GM12874 (cell line): ENCODE results near the gene YBEY.

ENCODE experiments used
- TF ChIP-seq, protein P1 (sequence below): IDR thresholded peaks from 2 replicates; pipeline ENCODE4 v1.5.1; 2011; ENCODE audit warnings: low read depth, mild to moderate bottlenecking, control low read depth, low read length, moderate library complexity; ENCODE audit not compliant: insufficient read depth

Gene YBEY

GRCh38 chr21:46266946-46267345 is 19.2 kb upstream of the YBEY start:
- TF ChIP-seq, protein P1, sequence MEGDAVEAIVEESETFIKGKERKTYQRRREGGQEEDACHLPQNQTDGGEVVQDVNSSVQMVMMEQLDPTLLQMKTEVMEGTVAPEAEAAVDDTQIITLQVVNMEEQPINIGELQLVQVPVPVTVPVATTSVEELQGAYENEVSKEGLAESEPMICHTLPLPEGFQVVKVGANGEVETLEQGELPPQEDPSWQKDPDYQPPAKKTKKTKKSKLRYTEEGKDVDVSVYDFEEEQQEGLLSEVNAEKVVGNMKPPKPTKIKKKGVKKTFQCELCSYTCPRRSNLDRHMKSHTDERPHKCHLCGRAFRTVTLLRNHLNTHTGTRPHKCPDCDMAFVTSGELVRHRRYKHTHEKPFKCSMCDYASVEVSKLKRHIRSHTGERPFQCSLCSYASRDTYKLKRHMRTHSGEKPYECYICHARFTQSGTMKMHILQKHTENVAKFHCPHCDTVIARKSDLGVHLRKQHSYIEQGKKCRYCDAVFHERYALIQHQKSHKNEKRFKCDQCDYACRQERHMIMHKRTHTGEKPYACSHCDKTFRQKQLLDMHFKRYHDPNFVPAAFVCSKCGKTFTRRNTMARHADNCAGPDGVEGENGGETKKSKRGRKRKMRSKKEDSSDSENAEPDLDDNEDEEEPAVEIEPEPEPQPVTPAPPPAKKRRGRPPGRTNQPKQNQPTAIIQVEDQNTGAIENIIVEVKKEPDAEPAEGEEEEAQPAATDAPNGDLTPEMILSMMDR = no peak

- TF ChIP-seq, protein P1 = no peak
Measured at GRCh38 chr21:46268371-46268770, 17.8 kb upstream of the YBEY start.

- TF ChIP-seq, protein P1 = no peak
Measured at GRCh38 chr21:46269466-46269865, 16.7 kb upstream of the YBEY start.

DNA sequence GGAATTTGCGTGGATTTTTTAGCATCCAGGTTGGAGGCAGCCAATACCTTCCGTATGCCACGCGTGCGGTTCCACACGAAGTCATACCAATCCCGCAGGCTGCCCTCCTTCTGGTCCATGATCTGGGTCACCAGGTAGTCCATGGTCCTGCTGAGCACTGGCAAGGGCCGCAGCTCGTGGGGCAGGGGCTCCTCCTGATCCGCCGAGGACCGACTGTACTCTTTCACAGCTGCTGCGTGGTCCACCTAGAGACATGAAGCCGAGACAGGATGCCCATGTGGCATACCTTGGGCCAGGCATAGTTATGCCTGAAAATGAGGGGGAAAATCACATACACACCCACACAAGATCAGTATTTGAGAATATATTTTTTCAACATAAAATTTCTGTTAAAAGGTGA is 12.8 kb upstream of the YBEY start:
- TF ChIP-seq, protein P1 = no peak

DNA sequence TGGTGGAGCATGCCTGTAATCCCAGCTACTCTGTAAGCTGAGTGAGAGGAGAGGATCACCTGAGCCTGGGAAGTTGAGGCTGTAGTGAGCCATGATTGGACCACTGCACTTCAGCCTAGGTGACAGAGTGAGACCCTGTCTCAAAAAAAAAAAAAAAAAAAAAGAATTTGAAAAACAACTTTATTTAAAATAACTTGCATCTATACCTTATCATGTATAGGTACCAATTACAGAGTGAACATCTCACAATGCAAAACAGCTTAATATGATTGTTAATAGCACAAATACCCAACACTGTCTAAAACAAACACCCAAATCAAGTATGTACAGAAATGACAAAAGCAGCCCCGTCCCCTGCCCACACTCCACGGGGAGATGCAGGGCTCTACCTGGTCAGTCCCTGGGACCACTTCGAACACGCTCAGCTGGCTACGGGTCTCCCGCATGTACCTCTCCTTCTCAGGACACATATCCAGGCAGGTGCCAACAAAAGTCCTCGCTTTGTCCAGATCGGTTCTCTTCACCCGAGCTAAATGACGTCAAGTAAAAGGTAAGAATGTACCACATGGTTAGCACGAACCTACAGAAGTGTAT is 11.2 kb upstream of the YBEY start:
- TF ChIP-seq, protein P1 = no peak

DNA sequence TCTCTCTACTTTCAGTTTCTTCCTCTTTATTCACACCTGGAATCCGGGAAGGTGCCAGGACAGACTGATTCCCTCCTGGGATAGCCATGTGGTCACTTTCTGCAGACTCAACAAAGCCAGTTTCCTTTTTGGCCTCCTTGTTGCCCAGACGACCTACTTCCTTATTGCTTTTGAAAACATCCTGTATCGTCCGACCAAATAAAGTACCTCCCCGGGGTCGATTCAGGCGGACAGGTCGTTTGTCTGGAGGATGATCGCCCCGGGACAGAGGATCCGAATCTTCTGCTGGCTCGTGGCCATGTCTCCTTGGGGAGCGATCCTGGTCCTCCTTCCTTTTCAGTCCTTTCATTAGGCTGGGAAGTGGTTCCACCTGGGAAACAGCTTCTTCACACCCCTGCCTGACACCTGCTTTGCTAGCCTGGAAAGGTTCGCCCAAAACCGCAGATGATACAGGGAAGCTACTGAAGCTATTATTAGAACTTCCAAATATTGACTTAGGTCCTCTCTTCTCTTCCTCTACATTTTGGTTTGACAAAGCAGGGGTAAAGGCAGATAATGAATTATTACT is 2.0 kb upstream of the YBEY start:
- TF ChIP-seq, protein P1 = no peak

DNA sequence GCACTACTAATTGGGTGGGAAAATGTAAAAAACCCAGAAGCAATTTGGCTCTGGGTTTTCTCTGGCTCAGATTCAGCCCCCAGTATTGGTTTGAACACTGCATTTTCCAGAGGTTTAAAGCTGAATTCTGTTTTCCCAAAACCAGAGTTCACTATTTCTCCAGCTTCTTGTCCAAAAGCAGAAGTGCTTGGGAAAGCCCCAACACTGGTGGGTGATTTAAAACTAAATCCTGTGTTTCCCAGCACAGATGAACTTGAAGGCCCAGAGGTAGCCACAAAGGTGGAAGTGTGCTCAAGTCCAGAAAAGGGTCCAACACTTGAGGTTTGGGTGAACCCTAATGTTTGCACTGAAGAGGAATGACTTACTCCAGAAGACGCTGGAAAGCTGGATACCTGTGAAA is 1.4 kb upstream of the YBEY start:
- TF ChIP-seq, protein P1 = no peak

GRCh38 chr21:46285206-46285661 is 908 bp upstream of the YBEY start, which contains the start of gene MCM3AP:
Gene MCM3AP, minus strand, starts transcription at chr21:46285611. Its CDS starts 325 bp downstream, at chr21:46285286.
- TF ChIP-seq, protein P1 = no peak
